Left lung (tissue), 10 donors: Measurements from ENCODE around the gene DKKL1. TPM values are rescaled to one million over a fixed set of nuclear protein-coding genes. Genes with fewer than 3 reads are reported as not detected.
A peak's percentile ranks its signal among the peaks of the same experiment; 100 is the strongest.

Source experiments
- ATAC-seq: fragments of 200-7000 bp; cut with Tn5 transposase; one replicate; pipeline ENCODE4 v1.9.1; 2020; ENCODE audit warnings: moderate library complexity
- DNase-seq, 4 donors: peaks; one replicate each; pipeline ENCODE4 v3.0.0-alpha.2; 2013 to 2020
- H3K27ac ChIP-seq, 2 donors: fragments of 200-600 bp; sonication (generic) in 1 of 2; one replicate each; pipeline versions ENCODE4 v1.5.0 to v1.8.0; 2020 to 2021
- H3K27me3 ChIP-seq, 2 donors: fragments of 200-600 bp; sonication (generic) in 1 of 2; one replicate each; pipeline versions ENCODE4 v1.5.0 to v1.8.0; 2020 to 2021
- H3K36me3 ChIP-seq, 2 donors: fragments of 200-600 bp; sonication (generic) in 1 of 2; one replicate each; pipeline versions ENCODE4 v1.5.0 to v1.8.0; 2020 to 2021
- H3K4me1 ChIP-seq, 2 donors: fragments of 200-600 bp; one replicate each; pipeline ENCODE4 v1.8.0; 2021
- H3K4me3 ChIP-seq, 2 donors: fragments of 200-600 bp; sonication (generic) in 1 of 2; one replicate each; pipeline versions ENCODE4 v1.5.0 to v1.8.0; 2020 to 2021; ENCODE audit warnings: mild to moderate bottlenecking in 1 of 2
- H3K9me3 ChIP-seq, 2 donors: fragments of 200-600 bp; sonication (generic) in 1 of 2; one replicate each; pipeline versions ENCODE4 v1.5.0 to v1.8.0; 2020 to 2021
- intact Hi-C, 2 donors: fragments of 100-400 bp; cut with DNase I; formaldehyde crosslinking; loops; one replicate each; pipeline versions ENCODE4 v1.11.2 to v1.14.2; 2022
- polyA plus RNA-seq, 6 donors: library from polyadenylated mRNA; unstranded; fragments of 120-200 nt; gene quantifications; one replicate each; pipeline ENCODE4 v1.2.1, GENCODE V29; 2013; ENCODE audit not compliant: insufficient read length in 6 of 6
- total RNA-seq, 2 donors: library from RNA; stranded (reverse); fragmentation: NEBNext Ultra II Directional; extraction: Animal tissue kit (Norgen Biotek cat#: 25700); gene quantifications; one replicate each; pipeline ENCODE4 v1.2.1, GENCODE V29; 2021
- TF ChIP-seq, protein P1 (sequence below), 2 donors: fragments of 200-600 bp; sonication (generic) in 1 of 2; IDR thresholded peaks; one replicate each; pipeline versions ENCODE4 v1.5.0 to v1.8.0; 2021; ENCODE audit warnings: antibody characterized with exemption in 2 of 2
- donor health status: DM: no; HTN: yes; CAD: no.
- donor health status: DM: no; HTN: no; CAD: no.

DKKL1 gene
- total and polyA plus RNA-seq, 8 donors, result 1.0 to 5.5 (median 4.2) TPM; not detected in 1

DNA sequence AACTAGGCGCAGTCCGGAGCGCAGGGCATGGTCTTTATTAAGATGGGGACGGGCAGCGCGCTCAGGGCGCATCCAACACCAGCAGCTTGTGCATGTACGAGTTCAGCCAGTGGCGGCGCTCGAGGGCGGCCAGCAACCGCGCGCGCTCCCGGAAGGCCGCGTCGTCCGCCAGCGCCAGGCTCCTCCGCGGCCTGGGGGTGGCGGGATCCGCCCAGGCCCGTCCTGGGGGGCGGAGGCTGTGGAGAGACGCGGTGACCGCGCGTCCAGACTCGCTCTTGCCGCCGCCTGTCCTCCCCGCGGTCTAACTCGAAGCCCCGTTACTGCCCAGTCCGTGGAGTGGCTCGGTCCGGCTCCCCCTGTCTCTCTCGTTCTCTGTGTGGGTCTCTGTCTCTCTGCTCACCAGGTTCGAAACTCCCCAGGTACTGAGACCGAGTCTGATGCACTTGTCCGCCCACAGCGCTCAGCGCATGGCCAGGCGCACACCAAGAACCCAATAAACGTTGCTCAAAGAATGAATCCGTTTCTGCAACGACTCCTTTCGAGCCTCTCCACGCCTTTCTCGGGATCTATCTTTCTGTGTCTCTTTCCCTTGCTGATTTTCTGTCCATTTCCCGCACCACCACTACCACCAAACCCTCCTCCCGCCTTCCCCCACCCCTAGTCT is 58.9 kb downstream of the DKKL1 start:
- H3K9me3 ChIP-seq, result no peaks in the 10 kb centered on the region
- H3K4me3 ChIP-seq, result no peak overlapping the region
- no peak overlapping the region for H3K27ac ChIP-seq
- peaks cover 75 to 95% of the 10 kb centered on the region in 2 donors for H3K27me3 ChIP-seq
- intact Hi-C loops, result no loop called here
- DNase-seq (peak in 1 of 4 donors; percentile 35), ATAC-seq (peak; percentile 63)
- H3K4me1 ChIP-seq, result peaks cover 7 to 26% of the 10 kb centered on the region in 2 donors
- TF ChIP-seq, protein P1, sequence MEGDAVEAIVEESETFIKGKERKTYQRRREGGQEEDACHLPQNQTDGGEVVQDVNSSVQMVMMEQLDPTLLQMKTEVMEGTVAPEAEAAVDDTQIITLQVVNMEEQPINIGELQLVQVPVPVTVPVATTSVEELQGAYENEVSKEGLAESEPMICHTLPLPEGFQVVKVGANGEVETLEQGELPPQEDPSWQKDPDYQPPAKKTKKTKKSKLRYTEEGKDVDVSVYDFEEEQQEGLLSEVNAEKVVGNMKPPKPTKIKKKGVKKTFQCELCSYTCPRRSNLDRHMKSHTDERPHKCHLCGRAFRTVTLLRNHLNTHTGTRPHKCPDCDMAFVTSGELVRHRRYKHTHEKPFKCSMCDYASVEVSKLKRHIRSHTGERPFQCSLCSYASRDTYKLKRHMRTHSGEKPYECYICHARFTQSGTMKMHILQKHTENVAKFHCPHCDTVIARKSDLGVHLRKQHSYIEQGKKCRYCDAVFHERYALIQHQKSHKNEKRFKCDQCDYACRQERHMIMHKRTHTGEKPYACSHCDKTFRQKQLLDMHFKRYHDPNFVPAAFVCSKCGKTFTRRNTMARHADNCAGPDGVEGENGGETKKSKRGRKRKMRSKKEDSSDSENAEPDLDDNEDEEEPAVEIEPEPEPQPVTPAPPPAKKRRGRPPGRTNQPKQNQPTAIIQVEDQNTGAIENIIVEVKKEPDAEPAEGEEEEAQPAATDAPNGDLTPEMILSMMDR (IDR thresholded peaks at IDR 0.05), result peak in 1 of 2 donors; percentile 41
- no peaks in the 10 kb centered on the region for H3K36me3 ChIP-seq

DNA sequence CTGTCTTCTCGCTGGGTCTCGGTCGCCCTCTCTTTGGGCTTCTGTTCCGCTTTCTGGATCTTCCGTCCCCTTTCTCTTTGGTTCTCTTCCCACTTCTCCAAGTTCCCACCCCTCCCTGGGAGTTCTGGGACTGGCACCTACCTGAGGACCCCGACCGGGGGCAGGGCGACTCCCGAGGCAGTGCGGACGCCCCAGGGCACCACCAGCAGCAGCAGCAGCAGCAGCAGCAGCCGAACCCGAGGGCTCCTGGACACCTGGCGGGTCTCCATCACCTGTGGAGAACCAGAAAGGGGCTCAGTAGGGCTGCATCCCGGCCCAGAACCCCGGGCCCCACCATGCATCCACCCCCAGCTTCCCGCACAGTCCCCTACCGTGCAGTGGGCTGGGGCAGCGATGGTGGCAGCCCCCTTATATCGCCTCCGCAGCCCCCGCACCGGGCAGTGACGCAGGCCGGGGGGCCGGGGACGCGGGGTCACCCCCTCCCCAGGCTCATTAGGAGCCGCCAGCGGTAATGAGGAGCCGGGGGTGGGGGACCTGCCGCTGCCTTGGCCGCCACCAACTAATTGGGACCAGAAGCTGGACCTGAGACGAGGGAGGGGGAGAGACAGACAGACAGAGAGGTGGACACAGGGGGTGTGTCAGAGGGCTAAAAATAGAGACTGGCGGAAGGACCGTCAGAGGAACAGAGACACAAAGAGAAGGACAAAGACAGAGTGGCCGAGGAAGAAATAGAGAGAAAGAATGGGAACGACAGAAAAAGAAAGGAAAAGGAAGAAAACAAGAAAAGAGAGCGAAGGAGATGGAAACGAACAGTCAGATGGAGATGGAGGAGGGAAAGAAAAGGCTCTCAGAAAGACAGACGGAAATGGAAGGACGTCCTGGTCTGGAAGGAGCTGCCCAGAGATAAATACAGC is 59.7 kb downstream of the DKKL1 start, which contains the start of gene PTH2:
Gene PTH2, minus strand, starts transcription at position 371 of the 914 bp plus-strand sequence. Its CDS starts 102 bp downstream, at position 269.
- Histone ChIP-seq H3K36me3 (no peaks in the 10 kb centered on the region), H3K27me3 (peaks cover 83 to 99% of the 10 kb centered on the region in 2 donors), H3K9me3 (no peaks in the 10 kb centered on the region), H3K4me1 (peaks cover 7 to 34% of the 10 kb centered on the region in 2 donors), H3K27ac (no peak within 1 kb of the TSS), H3K4me3 (no peak within 1 kb of the TSS)
- no peak for ATAC-seq
- intact Hi-C loops, result no loop called here
- TF ChIP-seq, protein P1 (IDR thresholded peaks at IDR 0.05), result no peak
- no peak for DNase-seq

DNA sequence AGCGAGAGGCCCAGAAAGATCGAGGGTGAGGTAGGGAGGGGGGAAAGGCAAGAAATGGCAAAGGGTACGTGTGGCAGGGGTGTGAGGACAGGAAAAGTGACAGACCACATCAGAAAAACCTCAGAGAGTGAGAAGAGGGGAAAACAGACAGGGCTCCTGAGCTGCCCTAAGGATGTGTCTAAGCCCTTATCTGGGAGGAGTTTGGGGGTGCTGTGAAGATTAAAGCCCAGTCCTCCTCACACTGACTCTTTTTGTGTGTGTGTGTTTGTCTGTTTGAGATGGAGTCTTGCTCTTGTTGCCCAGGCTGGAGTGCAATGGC is 60.3 kb downstream of the DKKL1 start:
- Histone ChIP-seq H3K4me3 (no peak overlapping the region), H3K4me1 (peaks cover 7 to 37% of the 10 kb centered on the region in 2 donors), H3K27me3 (peaks cover 89 to 99% of the 10 kb centered on the region in 2 donors), H3K36me3 (no peaks in the 10 kb centered on the region), H3K9me3 (no peaks in the 10 kb centered on the region), H3K27ac (no peak overlapping the region)
- DNase-seq (no peak), ATAC-seq (no peak)
- TF ChIP-seq, protein P1 (IDR thresholded peaks at IDR 0.05), result no peak
- intact Hi-C loops, result no loop called here

Other genes with a start within 250 kb of the DKKL1 start
- gene LIN7B, start 249.5 kb upstream of the DKKL1 start, total RNA-seq, result 1 to 10 TPM; 6.5 to 6.9 TPM
- gene LIN7B, start 249.5 kb upstream of the DKKL1 start, polyA plus RNA-seq, result 10 to 100 TPM in 2 of 6 donors, 1 to 10 TPM in 4; 7.3 to 12.5 (median 9.2) TPM
- gene C19orf73, start 244.7 kb upstream of the DKKL1 start, total RNA-seq, result 1 to 10 TPM; 1.7 to 2.1 TPM
- gene C19orf73, start 244.7 kb upstream of the DKKL1 start, polyA plus RNA-seq, result under 1 TPM in 4 of 6 donors, not detected in 2; 0.23 to 0.51 (median 0.25) TPM
- 1 to 10 TPM; 6.6 to 7.5 TPM for gene PPFIA3, start 244.3 kb upstream of the DKKL1 start, total RNA-seq
- 1 to 10 TPM; 5.9 to 9.9 (median 7.7) TPM for gene PPFIA3, start 244.3 kb upstream of the DKKL1 start, polyA plus RNA-seq
- 1 to 10 TPM in 1 of 2 donors, under 1 TPM in 1; 0.26 to 1.5 TPM for gene HRC, start 208.5 kb upstream of the DKKL1 start, total RNA-seq
- 10 to 100 TPM in 4 of 6 donors, 1 to 10 TPM in 2; 8.4 to 16.4 (median 11.1) TPM for gene HRC, start 208.5 kb upstream of the DKKL1 start, polyA plus RNA-seq
- gene TRPM4, start 206.1 kb upstream of the DKKL1 start, total RNA-seq, result 10 to 100 TPM; 32.5 to 61.7 TPM
- gene TRPM4, start 206.1 kb upstream of the DKKL1 start, polyA plus RNA-seq, result 10 to 100 TPM; 14.3 to 39.7 (median 26.2) TPM
- 1 to 10 TPM in 1 of 2 donors, under 1 TPM in 1; 0.52 to 1.0 TPM for gene SLC6A16, start 38.7 kb upstream of the DKKL1 start, total RNA-seq
- 1 to 10 TPM; 2.5 to 6.2 (median 4.3) TPM for gene SLC6A16, start 38.7 kb upstream of the DKKL1 start, polyA plus RNA-seq
- 10 to 100 TPM; 59.0 to 83.2 TPM for gene CD37, start 28.5 kb upstream of the DKKL1 start, total RNA-seq
- 10 to 100 TPM; 36.5 to 55.9 (median 52.4) TPM for gene CD37, start 28.5 kb upstream of the DKKL1 start, polyA plus RNA-seq
- gene TEAD2, start 1.5 kb upstream of the DKKL1 start, total RNA-seq, result 10 to 100 TPM; 36.3 to 50.5 TPM
- 100 to 1,000 TPM; 108 to 136 (median 123) TPM for gene TEAD2, start 1.5 kb upstream of the DKKL1 start, polyA plus RNA-seq
- 1 to 10 TPM in 1 of 2 donors, under 1 TPM in 1; 0.84 to 3.6 TPM for gene KASH5, start 24.4 kb downstream of the DKKL1 start, total RNA-seq
- not detected for gene KASH5, start 24.4 kb downstream of the DKKL1 start, polyA plus RNA-seq
- not detected for gene PTH2, start 59.6 kb downstream of the DKKL1 start, total RNA-seq
- not detected for gene PTH2, start 59.6 kb downstream of the DKKL1 start, polyA plus RNA-seq
- gene GFY, start 61.5 kb downstream of the DKKL1 start, total RNA-seq, result not detected
- gene GFY, start 61.5 kb downstream of the DKKL1 start, polyA plus RNA-seq, result not detected
- gene SLC17A7, start 77.7 kb downstream of the DKKL1 start, total RNA-seq, result under 1 TPM; 0.29 to 0.34 TPM
- under 1 TPM; 0.21 to 0.70 (median 0.36) TPM for gene SLC17A7, start 77.7 kb downstream of the DKKL1 start, polyA plus RNA-seq
- 10 to 100 TPM; 54.4 to 78.5 TPM for gene PIH1D1, start 87.9 kb downstream of the DKKL1 start, total RNA-seq
- gene PIH1D1, start 87.9 kb downstream of the DKKL1 start, polyA plus RNA-seq, result 10 to 100 TPM; 73.6 to 93.2 (median 79.6) TPM
- 10 to 100 TPM; 29.3 to 54.2 TPM for gene ALDH16A1, start 89.3 kb downstream of the DKKL1 start, total RNA-seq
- 10 to 100 TPM; 12.6 to 18.3 (median 16.5) TPM for gene ALDH16A1, start 89.3 kb downstream of the DKKL1 start, polyA plus RNA-seq
- 10 to 100 TPM in 1 of 2 donors, 1 to 10 TPM in 1; 6.8 to 10.1 TPM for gene FLT3LG, start 110.3 kb downstream of the DKKL1 start, total RNA-seq
- 1 to 10 TPM; 6.7 to 9.7 (median 7.4) TPM for gene FLT3LG, start 110.3 kb downstream of the DKKL1 start, polyA plus RNA-seq
- gene RPL13A, start 123.7 kb downstream of the DKKL1 start, total RNA-seq, result 1,000 to 10,000 TPM; 1,924 to 2,053 TPM
- 1,000 to 10,000 TPM; 3,217 to 4,076 (median 3,655) TPM for gene RPL13A, start 123.7 kb downstream of the DKKL1 start, polyA plus RNA-seq
- 1,000 to 10,000 TPM; 1,463 to 1,657 TPM for gene RPS11, start 132.6 kb downstream of the DKKL1 start, total RNA-seq
- 1,000 to 10,000 TPM; 3,128 to 3,903 (median 3,649) TPM for gene RPS11, start 132.6 kb downstream of the DKKL1 start, polyA plus RNA-seq
- 100 to 1,000 TPM; 283 to 288 TPM for gene FCGRT, start 148.8 kb downstream of the DKKL1 start, total RNA-seq
- gene FCGRT, start 148.8 kb downstream of the DKKL1 start, polyA plus RNA-seq, result 100 to 1,000 TPM; 287 to 382 (median 307) TPM
- 10 to 100 TPM; 55.4 to 65.3 TPM for gene RCN3, start 164.1 kb downstream of the DKKL1 start, total RNA-seq
- gene RCN3, start 164.1 kb downstream of the DKKL1 start, polyA plus RNA-seq, result 10 to 100 TPM; 17.1 to 42.5 (median 22.4) TPM
- gene NOSIP, start 216.7 kb downstream of the DKKL1 start, total RNA-seq, result 10 to 100 TPM; 40.8 to 45.0 TPM
- gene NOSIP, start 216.7 kb downstream of the DKKL1 start, polyA plus RNA-seq, result 10 to 100 TPM; 56.6 to 67.9 (median 63.6) TPM
- 10 to 100 TPM in 1 of 2 donors, 1 to 10 TPM in 1; 7.6 to 13.6 TPM for gene PRRG2, start 217.4 kb downstream of the DKKL1 start, total RNA-seq
- gene PRRG2, start 217.4 kb downstream of the DKKL1 start, polyA plus RNA-seq, result 1 to 10 TPM; 3.8 to 6.8 (median 5.1) TPM
- gene PRR12, start 227.3 kb downstream of the DKKL1 start, total RNA-seq, result 10 to 100 TPM; 26.1 to 26.7 TPM
- gene PRR12, start 227.3 kb downstream of the DKKL1 start, polyA plus RNA-seq, result 10 to 100 TPM; 21.4 to 33.7 (median 27.0) TPM